Measurements from ENCODE around the gene PROP1.
"Not testable (repeated sequence)": the region's sequence is repeated elsewhere in the genome, so short reads cannot be mapped to it uniquely, and the experiment has no call there.

PROP1 gene

DNA sequence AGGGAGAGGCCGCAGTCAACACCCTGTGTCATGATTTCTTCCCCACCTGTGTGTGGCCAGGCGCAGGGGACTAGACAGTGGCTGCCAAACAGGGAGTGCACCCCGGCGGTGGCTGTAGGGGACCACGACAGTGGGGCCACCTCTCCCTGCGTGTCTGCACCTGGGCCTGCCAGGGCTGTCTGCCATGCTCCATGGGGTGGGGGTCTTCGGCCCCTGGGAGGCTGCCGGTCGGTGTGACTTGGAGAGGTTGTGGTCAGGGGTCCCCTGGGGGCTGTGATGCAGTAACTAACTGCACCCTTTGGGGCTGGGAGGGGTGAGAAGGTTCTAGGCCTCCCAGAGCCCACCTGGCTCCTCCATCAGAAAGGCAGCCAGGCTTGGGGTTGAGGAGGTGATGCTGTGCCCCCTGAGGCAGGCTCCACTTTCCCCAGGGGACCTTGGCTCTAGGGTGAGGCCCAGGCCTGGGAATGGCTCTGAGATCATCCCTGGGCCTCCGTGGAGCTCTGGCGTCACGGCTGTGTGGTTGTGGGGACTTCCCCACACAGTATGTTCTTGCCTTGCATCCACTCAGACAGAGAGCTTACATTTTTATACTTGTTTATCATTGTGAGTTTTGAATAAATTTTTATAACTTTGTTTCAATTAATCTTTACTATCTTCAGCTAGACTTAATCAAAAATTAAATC, 50.3 kb downstream of the PROP1 start:
- DNase-seq (ENCODE audit: low read depth in 2 of 2): not testable (repeated sequence)

DNA sequence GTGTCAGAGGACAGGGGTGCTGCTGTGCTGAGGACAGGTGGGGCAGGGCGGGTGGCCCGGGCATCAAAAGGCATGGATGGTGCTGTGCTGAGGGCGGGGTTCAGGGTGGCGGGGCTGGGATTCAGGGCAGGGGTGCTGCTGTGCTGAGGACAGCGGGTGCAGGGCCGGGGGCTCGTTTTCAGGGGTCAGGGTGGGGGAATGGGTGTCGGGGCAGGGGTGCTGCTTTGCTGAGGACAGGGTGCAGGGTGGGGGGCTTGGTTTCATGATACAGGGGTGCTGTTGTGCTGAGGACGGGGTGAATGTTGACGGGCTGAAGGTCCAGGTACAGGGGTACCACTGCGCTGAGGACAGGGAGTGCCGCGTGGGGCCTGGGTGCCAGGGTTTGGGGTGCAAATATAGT, 50.9 kb downstream of the PROP1 start:
- DNase-seq (ENCODE audit: low read depth in 2 of 2): not testable (repeated sequence)

DNA sequence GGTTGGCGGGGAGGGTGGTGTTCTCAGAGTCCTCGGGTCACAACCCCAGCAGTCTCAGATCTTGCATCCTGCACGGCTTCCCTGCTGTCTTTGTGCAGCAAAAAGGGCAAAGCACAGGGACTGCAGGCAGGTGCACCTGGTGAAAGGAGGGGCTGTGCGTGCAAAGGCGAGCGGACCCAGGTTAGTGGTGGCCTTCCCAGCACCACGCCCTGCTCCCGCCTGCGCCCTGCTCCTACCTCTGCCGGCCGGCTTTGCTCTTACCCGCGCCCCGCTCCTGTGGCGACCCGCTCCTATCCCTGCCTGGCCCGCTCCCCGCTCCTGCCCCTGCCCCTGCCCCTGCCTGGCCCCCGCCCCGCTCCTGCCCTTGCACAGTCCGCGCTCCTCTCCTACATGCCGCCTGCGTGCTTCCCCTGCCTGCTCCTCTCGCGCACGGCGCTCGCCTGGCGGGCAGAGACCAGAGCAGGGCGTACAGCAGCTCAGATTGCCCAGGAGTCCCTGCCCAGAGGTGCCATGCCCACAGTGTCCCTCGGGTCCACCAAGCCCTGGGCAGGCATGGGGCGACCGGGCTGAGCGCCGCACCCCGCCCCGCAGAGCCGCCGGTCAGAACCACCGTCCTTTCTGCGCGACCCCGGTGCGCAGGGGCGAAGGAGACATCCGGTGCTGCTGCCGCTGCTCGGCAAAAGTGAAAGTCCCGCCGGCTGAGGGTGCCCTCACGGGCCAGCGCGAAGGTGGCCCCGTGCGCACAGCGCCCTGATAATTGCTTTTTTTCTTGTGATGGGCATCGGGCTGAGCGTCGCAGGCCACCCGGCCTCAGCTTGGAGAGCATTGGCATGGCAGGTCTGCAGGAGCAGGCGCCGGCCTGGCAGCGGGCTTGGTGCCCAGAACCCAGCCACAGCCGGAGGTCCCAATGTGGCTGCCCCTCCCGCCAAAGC, 52.0 kb downstream of the PROP1 start:
- DNase-seq (ENCODE audit: low read depth in 2 of 2): peak in 1 of 2 donors; percentile 25

DNA sequence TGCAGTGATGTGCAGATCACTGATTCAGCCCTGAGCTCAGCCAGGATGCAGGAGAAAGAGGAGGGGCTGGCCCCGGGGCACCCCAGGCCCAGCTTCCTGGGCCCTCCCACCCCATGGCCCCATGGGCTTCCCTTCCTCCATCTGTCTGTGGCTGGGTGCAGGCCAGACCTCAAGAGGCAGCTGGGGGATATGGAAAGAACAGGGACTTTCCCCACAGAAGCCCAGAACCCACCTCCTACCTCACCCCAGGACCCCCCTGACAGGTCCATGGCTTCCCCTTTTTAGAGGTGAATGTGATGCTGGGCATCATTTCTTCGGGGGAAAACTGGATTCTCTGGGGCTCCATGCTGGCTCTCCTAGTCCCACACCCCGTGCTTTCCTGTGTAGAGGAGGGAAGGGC, 53.1 kb downstream of the PROP1 start:
- not testable (repeated sequence) for DNase-seq (ENCODE audit: low read depth in 2 of 2)
